PC-3 (cell line): ENCODE data around the gene GALNS. TPM values are rescaled to one million over a fixed set of nuclear protein-coding genes. Genes with fewer than 3 reads are reported as not detected.

ENCODE experiments used
- ATAC-seq: fragments of 200-7000 bp; cut with Tn5 transposase; 2 replicates; pipeline ENCODE4 v1.9.1; 2020; ENCODE audit warnings: mild to moderate bottlenecking, moderate library complexity
- BruUV-seq: library from RNA; stranded (reverse); fragments of 400-500 nt; replicated peaks from 2 replicates; lab custom pipeline; 2021; lab: Mats Ljungman, UMichigan
- CTCF ChIA-PET: fragments of 300-600 bp; sonication (Branson Sonifier 250); formaldehyde crosslinking; loops from one replicate; lab custom pipeline; 2022; ENCODE audit warnings: antibody characterized with exemption; lab: Charles Lee
- POLR2A ChIA-PET: fragments of 300-600 bp; sonication (Branson Sonifier 250); formaldehyde crosslinking; loops from one replicate; lab custom pipeline; 2022; ENCODE audit warnings: antibody characterized with exemption; ENCODE audit not compliant: unreplicated experiment; lab: Charles Lee
- DNase-seq: peaks from one replicate; pipeline ENCODE4 v3.0.0-alpha.2; 2015
- H2AFZ ChIP-seq: fragments of 300-600 bp; sonication (generic); 2 replicates; pipeline ENCODE4 v1.6.0; 2016; ENCODE audit warnings: antibody characterized with exemption, low read length
- H3F3A ChIP-seq: fragments of 300-600 bp; sonication (generic); one replicate; pipeline ENCODE4 v1.6.0; 2017; ENCODE audit warnings: antibody characterized with exemption, low read length, control low read depth, mild to moderate bottlenecking; ENCODE audit not compliant: unreplicated experiment
- H3K27ac ChIP-seq: fragments of 300-600 bp; sonication (generic); 2 replicates; pipeline ENCODE4 v1.5.1; 2016; ENCODE audit warnings: mild to moderate bottlenecking, low read length
- H3K27me3 ChIP-seq: fragments of 300-600 bp; sonication (generic); 2 replicates; pipeline ENCODE4 v1.6.1; 2016; ENCODE audit warnings: low read length, mixed read lengths
- H3K36me3 ChIP-seq: fragments of 300-600 bp; sonication (generic); 2 replicates; pipeline ENCODE4 v1.6.1; 2016; ENCODE audit warnings: low read depth, mixed run types, low read length, mixed read lengths
- H3K4me1 ChIP-seq: fragments of 300-600 bp; sonication (generic); 2 replicates; pipeline ENCODE4 v1.5.1; 2016; ENCODE audit warnings: low read length; ENCODE audit not compliant: insufficient read depth
- H3K4me2 ChIP-seq: fragments of 300-600 bp; sonication (generic); 2 replicates; pipeline ENCODE4 v1.6.0; 2016; ENCODE audit warnings: low read length
- H3K4me3 ChIP-seq: fragments of 300-600 bp; sonication (generic); 2 replicates; pipeline ENCODE4 v1.5.1; 2016; ENCODE audit warnings: mild to moderate bottlenecking, low read length, mixed read lengths
- H3K79me2 ChIP-seq: fragments of 300-600 bp; sonication (generic); 2 replicates; pipeline ENCODE4 v1.6.1; 2017; ENCODE audit warnings: low read length, mixed read lengths
- H3K9ac ChIP-seq: fragments of 300-600 bp; sonication (generic); 2 replicates; pipeline ENCODE4 v1.6.0; 2016; ENCODE audit warnings: mild to moderate bottlenecking, low read length
- H3K9me2 ChIP-seq: fragments of 300-600 bp; sonication (generic); replicated peaks from 2 replicates; pipeline ENCODE4 v1.6.1; 2016; ENCODE audit warnings: mixed run types, low read length, mixed read lengths
- H3K9me3 ChIP-seq: fragments of 300-600 bp; sonication (generic); 2 replicates; pipeline ENCODE4 v1.6.1; 2016; ENCODE audit warnings: low read length, mixed read lengths
- H4K20me1 ChIP-seq: fragments of 300-600 bp; sonication (generic); 2 replicates; pipeline ENCODE4 v1.6.1; 2016; ENCODE audit warnings: low read length, mixed read lengths
- EZH2 ChIP-seq: fragments of 300-600 bp; sonication (generic); IDR thresholded peaks from one replicate; pipeline ENCODE4 v1.6.1; 2017; ENCODE audit warnings: antibody characterized with exemption, mild to moderate bottlenecking, low read length; ENCODE audit not compliant: unreplicated experiment
- EZH2phosphoT487 ChIP-seq: fragments of 300-600 bp; sonication (generic); IDR thresholded peaks from 2 replicates; pipeline ENCODE4 v1.6.1; 2018; ENCODE audit warnings: mild to moderate bottlenecking, antibody characterized with exemption, low read length, borderline replicate concordance
- intact Hi-C: fragments of 100-400 bp; cut with micrococcal nuclease; formaldehyde crosslinking; loops from 2 replicates; pipeline ENCODE4 v1.9.0; 2023
- total RNA-seq: library from RNA; depleted of rRNA; stranded (reverse); fragments of >200 nt; gene quantifications from 2 replicates; pipeline ENCODE4 v1.2.3, GENCODE V29; 2014
- TF ChIP-seq, protein P1 (sequence below): fragments of 300-600 bp; sonication (generic); conservative IDR thresholded peaks from 2 replicates; pipeline ENCODE4 v1.5.1; 2017; ENCODE audit warnings: antibody characterized with exemption, low read depth, mild to moderate bottlenecking, low read length

GALNS gene
- total RNA-seq, 1 experiment from 2014 or later: 18.3 TPM

DNA sequence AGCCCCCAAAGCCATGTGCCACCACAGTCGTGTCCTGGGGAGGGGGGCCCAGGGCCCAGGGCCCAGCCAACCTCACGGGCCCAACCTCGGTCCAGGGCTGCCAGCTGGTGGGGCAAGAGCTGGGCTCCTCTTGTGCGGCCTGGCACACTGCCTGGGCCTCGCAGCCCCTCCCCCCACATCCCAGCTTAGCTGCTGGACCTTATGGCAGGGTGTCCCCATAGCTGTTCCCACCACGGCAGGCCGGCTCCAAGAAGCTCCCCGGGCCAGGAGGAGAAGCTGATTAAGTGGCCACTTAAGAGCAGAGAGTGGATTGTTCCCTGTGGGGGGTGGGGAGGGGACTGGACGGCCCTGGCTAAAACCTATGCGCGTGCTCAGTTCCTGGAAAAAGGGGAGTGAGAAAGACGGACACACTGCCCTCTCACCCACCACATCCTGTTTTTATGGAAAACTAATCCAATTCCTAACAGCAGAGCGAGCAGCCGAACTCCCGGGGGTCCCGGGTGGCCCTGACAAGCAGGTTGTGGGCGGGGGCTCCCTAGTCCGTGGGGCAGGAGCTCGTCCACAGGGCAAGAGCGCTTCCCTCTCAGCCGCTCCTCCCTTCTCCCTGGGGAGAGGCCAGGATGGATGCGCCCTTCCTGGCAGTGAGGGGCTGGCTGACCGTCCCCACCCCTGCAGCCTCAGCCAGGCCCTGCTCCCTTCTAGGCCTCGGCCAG lies 88.5 kb downstream of the GALNS start:
- Histone ChIP-seq H3K4me3 (no peak overlapping the region), H3K9me2 (no peaks in the 10 kb centered on the region), H3K36me3 (no peaks in the 10 kb centered on the region), H3K79me2 (peaks cover 97% of the 10 kb centered on the region), H4K20me1 (peaks cover 15% of the 10 kb centered on the region; the same call in 1 of the 2 replicates), H2AFZ (no peak overlapping the region), H3K9me3 (no peaks in the 10 kb centered on the region), H3K27ac (no peak overlapping the region), H3K27me3 (no peaks in the 10 kb centered on the region), H3K4me2 (no peak overlapping the region), H3K9ac (no peak overlapping the region), H3F3A (no peaks in the 10 kb centered on the region), H3K4me1 (peaks cover 50% of the 10 kb centered on the region)
- intact Hi-C loops: no loop called here
- ChIA-PET POLR2A (interaction anchor here (0.5 kb wide), 1 partner anchor 16 kb away, joined by 4 read pairs; no protein-coding TSS in a partner anchor), CTCF (no interaction called here)
- ATAC-seq (no peak), DNase-seq (no peak)
- no TSS peak for BruUV-seq
- TF ChIP-seq EZH2phosphoT487 (no peak), EZH2 (no peak)
- TF ChIP-seq, protein P1, sequence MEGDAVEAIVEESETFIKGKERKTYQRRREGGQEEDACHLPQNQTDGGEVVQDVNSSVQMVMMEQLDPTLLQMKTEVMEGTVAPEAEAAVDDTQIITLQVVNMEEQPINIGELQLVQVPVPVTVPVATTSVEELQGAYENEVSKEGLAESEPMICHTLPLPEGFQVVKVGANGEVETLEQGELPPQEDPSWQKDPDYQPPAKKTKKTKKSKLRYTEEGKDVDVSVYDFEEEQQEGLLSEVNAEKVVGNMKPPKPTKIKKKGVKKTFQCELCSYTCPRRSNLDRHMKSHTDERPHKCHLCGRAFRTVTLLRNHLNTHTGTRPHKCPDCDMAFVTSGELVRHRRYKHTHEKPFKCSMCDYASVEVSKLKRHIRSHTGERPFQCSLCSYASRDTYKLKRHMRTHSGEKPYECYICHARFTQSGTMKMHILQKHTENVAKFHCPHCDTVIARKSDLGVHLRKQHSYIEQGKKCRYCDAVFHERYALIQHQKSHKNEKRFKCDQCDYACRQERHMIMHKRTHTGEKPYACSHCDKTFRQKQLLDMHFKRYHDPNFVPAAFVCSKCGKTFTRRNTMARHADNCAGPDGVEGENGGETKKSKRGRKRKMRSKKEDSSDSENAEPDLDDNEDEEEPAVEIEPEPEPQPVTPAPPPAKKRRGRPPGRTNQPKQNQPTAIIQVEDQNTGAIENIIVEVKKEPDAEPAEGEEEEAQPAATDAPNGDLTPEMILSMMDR: no peak

- Histone ChIP-seq H3K27me3 (no peaks in the 10 kb centered on the region), H4K20me1 (peaks cover 11% of the 10 kb centered on the region; the same call in 1 of the 2 replicates), H3K4me3 (no peak overlapping the region), H3K27ac (no peak overlapping the region), H3K36me3 (no peaks in the 10 kb centered on the region), H3K79me2 (peaks cover 97% of the 10 kb centered on the region), H3K9me2 (no peaks in the 10 kb centered on the region), H3K9ac (no peak overlapping the region), H3K4me1 (peaks cover 50% of the 10 kb centered on the region), H3K4me2 (no peak overlapping the region), H2AFZ (no peak overlapping the region), H3F3A (no peaks in the 10 kb centered on the region), H3K9me3 (no peaks in the 10 kb centered on the region)
- BruUV-seq: no TSS peak
- CTCF ChIA-PET: no interaction called here
- POLR2A ChIA-PET: no interaction called here
- no peak for ATAC-seq
- no peak for TF ChIP-seq EZH2
- TF ChIP-seq EZH2phosphoT487: no peak
- TF ChIP-seq, protein P1: no peak
- intact Hi-C loops: no loop called here
- DNase-seq: no peak
Measured at GRCh38 chr16:88767546-88768070, 89.1 kb downstream of the GALNS start.

- H2AFZ ChIP-seq: no peak overlapping the region
- peaks cover 11% of the 10 kb centered on the region; the same call in 1 of the 2 replicates for H4K20me1 ChIP-seq
- no peaks in the 10 kb centered on the region for H3F3A ChIP-seq
- no TSS peak for BruUV-seq
- no peak overlapping the region for H3K4me2 ChIP-seq
- H3K9me3 ChIP-seq: no peaks in the 10 kb centered on the region
- H3K9me2 ChIP-seq: no peaks in the 10 kb centered on the region
- peaks cover 97% of the 10 kb centered on the region for H3K79me2 ChIP-seq
- ATAC-seq (no peak), DNase-seq (no peak)
- no peaks in the 10 kb centered on the region for H3K36me3 ChIP-seq
- no peak overlapping the region for H3K27ac ChIP-seq
- no peak overlapping the region for H3K4me3 ChIP-seq
- H3K9ac ChIP-seq: no peak overlapping the region
- CTCF ChIA-PET: no interaction called here
- POLR2A ChIA-PET: no interaction called here
- H3K27me3 ChIP-seq: no peaks in the 10 kb centered on the region
- peaks cover 50% of the 10 kb centered on the region for H3K4me1 ChIP-seq
- intact Hi-C loops: no loop called here
- TF ChIP-seq, protein P1: no peak
- no peak for TF ChIP-seq EZH2
Measured at GRCh38 chr16:88766975-88767374, 89.8 kb downstream of the GALNS start.
